GM12891 (cell line): ENCODE measurements around the gene RAB9B.
"Not testable (repeated sequence)": the region's sequence is repeated elsewhere in the genome, so short reads cannot be mapped to it uniquely, and the experiment has no call there.

Source experiments
- DNase-seq: peaks from one replicate; pipeline ENCODE4 v3.0.0; 2011; ENCODE audit warnings: low spot score; ENCODE audit not compliant: insufficient read length
- FAIRE-seq: peaks from 2 replicates; lab custom pipeline; 2011; peaks lifted over from hg19 to GRCh38; lab: Jason Lieb, UNC
- PAX5 ChIP-seq: IDR thresholded peaks from 2 replicates; pipeline ENCODE4 v1.6.1; 2011; ENCODE audit warnings: low read length, moderate library complexity, mild to moderate bottlenecking; ENCODE audit not compliant: insufficient read depth, severe bottlenecking
- POLR2A ChIP-seq: IDR thresholded peaks from 2 replicates; pipeline ENCODE4 v1.6.1; 2011; ENCODE audit warnings: low read depth, low read length, control low read depth
- POLR2AphosphoS5 ChIP-seq: IDR thresholded peaks from 2 replicates; pipeline ENCODE4 v1.6.1; 2011; ENCODE audit warnings: low read depth, low read length, control low read depth
- POU2F2 ChIP-seq: IDR thresholded peaks from 2 replicates; pipeline ENCODE4 v1.6.1; 2011; ENCODE audit warnings: low read depth, mild to moderate bottlenecking, control low read depth, low read length, moderate library complexity
- SPI1 ChIP-seq: IDR thresholded peaks from 2 replicates; pipeline ENCODE4 v1.6.1; 2011; ENCODE audit warnings: low read depth, low read length, control low read depth
- TAF1 ChIP-seq: IDR thresholded peaks from 2 replicates; pipeline ENCODE4 v1.6.1; 2011; ENCODE audit warnings: low read depth, low read length, control low read depth

RAB9B gene

GRCh38 chrX:103847174-103847870 lies 15.3 kb upstream of the RAB9B start:
- no peak for DNase-seq
- TF ChIP-seq PAX5 (no peak), SPI1 (peak; percentile 42)
- FAIRE-seq, result no peak

GRCh38 chrX:103846386-103846785 lies 14.3 kb upstream of the RAB9B start:
- FAIRE-seq, result no peak
- no peak for DNase-seq
- no peak for TF ChIP-seq PAX5
- TF ChIP-seq POLR2AphosphoS5, result no peak
- TF ChIP-seq SPI1, result no peak
- TF ChIP-seq TAF1, result no peak
- no peak for TF ChIP-seq POU2F2
- TF ChIP-seq POLR2A, result no peak

GRCh38 chrX:103845165-103845653 lies 13.2 kb upstream of the RAB9B start:
- FAIRE-seq (peak; percentile 67), DNase-seq (no peak)
- TF ChIP-seq POLR2AphosphoS5 (no peak), TAF1 (no peak), POU2F2 (no peak), POLR2A (no peak), SPI1 (no peak), PAX5 (no peak)

- FAIRE-seq (no peak), DNase-seq (no peak)
- TF ChIP-seq TAF1 (no peak), PAX5 (no peak), POLR2AphosphoS5 (no peak), POLR2A (no peak), SPI1 (no peak), POU2F2 (no peak)
Observed at GRCh38 chrX:103839404-103839803, 7.3 kb upstream of the RAB9B start.

- no peak for DNase-seq
Observed at GRCh38 chrX:103831342-103831802, 685 bp downstream of the RAB9B start.

GRCh38 chrX:103830848-103831247 lies 1.2 kb downstream of the RAB9B start:
- TF ChIP-seq SPI1 (no peak), POLR2A (no peak), PAX5 (no peak), POLR2AphosphoS5 (no peak), TAF1 (no peak), POU2F2 (no peak)
- FAIRE-seq (no peak), DNase-seq (no peak)

More at GRCh38 chrX:103831342-103831802, 685 bp downstream of the RAB9B start:
- no peak for FAIRE-seq
- TF ChIP-seq PAX5 (no peak), POLR2A (no peak), TAF1 (no peak), SPI1 (no peak), POLR2AphosphoS5 (no peak)

GRCh38 chrX:103828529-103828928 lies 3.5 kb downstream of the RAB9B start:
- DNase-seq (no peak), FAIRE-seq (no peak)
- TF ChIP-seq POLR2A, result no peak
- TF ChIP-seq SPI1, result no peak
- no peak for TF ChIP-seq POLR2AphosphoS5
- TF ChIP-seq TAF1, result no peak
- TF ChIP-seq PAX5, result no peak
- no peak for TF ChIP-seq POU2F2

GRCh38 chrX:103825881-103826280 lies 6.2 kb downstream of the RAB9B start:
- FAIRE-seq (no peak), DNase-seq (no peak)
- TF ChIP-seq PAX5, result no peak
- no peak for TF ChIP-seq POLR2AphosphoS5
- no peak for TF ChIP-seq POU2F2
- no peak for TF ChIP-seq POLR2A
- TF ChIP-seq TAF1, result no peak
- no peak for TF ChIP-seq SPI1

GRCh38 chrX:103823591-103823990 lies 8.5 kb downstream of the RAB9B start:
- TF ChIP-seq SPI1 (no peak), TAF1 (no peak), PAX5 (no peak), POLR2AphosphoS5 (no peak), POLR2A (no peak), POU2F2 (no peak)
- DNase-seq (no peak), FAIRE-seq (no peak)

GRCh38 chrX:103820802-103821201 lies 11.3 kb downstream of the RAB9B start:
- not testable (repeated sequence) for DNase-seq, FAIRE-seq
